HUDEP-2 (cell line): Measurements from ENCODE around the gene SKAP1.
"Not testable (repeated sequence)": the region's sequence is repeated elsewhere in the genome, so short reads cannot be mapped to it uniquely, and the experiment has no call there.

Source experiments
- DNase-seq, 76 experiments: peaks; one replicate each; lab custom pipeline; 2025; ENCODE audit not compliant: unreplicated experiment in 76 of 76; lab: John Stamatoyannopoulos, UW

Gene SKAP1

DNA sequence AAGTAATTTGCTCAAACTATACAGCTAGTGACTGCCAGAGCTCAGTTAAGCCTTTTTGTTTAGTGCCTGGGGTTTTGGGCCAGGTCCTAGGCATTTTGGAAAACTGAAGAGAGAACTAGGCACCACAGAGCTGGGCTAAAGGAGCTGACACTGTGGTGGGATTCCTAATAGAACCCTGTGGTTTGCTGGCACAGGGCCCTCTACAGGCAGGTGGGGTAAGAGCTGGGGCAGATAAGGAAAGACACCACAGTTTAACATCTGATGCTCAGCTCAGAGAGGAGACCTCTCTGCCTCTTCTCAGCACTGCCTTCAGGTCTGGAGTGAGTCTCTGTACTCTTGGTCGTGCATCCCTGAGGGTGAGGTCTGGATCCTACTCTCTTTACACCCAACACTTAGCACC, 201.3 kb downstream of the SKAP1 start:
- DNase-seq, result peak in 1 of 76 experiments; percentile 9

DNA sequence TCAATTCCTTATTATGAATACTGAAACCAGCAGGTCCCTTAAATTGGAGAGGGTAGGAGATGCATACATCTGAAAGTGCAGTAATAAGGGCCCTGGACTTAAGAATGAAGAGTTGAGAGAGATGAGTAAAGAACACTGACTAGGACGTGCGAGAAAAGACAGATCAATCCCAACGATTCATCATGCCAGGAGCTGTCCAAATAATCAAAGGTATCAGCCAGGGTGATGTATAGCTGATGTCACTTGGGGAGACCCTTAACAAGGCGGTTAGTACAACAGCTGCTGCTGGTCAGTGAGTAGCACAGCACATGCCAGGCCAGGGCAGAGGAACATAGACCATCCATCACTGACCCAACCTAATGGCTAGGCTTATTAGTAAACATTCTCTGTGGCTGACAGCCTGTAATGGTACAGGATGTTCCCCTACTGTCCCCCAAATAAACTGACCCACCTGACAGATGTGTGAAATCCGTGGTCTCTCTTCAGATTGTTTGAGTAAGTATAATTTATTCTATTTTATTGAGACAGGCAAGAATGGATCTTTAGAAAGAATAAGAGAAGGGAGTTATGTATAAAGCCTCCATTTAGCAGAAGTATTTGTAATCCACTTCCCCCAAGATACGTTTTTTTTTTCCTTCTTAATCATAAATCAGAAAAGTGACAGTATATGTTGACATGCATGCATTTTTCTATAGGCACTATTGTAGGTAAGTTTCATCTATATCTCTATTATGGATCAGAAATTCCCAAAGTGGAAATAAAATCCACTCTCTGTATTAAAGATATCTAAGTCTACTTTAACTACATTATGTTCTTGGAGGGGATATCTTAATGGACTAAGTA, 204.1 kb downstream of the SKAP1 start:
- no peak for DNase-seq

DNA sequence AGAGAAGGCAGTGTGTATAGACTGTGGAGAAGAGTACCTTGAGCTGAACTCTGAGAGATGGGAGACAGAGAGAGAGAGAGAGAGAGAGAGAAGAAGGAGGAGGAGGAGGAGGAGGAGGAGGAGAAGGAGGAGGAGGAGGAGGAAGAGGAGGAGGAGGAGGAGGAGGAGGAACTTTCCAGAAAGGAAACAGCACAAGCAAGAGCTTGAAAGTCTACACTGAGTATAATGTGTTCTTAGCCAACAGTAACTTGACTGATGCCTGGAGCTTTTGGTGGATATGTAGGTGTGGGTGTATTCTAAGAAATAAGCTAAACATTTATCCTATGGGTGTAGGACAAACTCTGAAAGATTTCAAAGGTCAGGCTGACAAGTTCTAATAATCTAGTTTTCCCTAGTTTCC, 206.1 kb downstream of the SKAP1 start:
- no peak for DNase-seq

DNA sequence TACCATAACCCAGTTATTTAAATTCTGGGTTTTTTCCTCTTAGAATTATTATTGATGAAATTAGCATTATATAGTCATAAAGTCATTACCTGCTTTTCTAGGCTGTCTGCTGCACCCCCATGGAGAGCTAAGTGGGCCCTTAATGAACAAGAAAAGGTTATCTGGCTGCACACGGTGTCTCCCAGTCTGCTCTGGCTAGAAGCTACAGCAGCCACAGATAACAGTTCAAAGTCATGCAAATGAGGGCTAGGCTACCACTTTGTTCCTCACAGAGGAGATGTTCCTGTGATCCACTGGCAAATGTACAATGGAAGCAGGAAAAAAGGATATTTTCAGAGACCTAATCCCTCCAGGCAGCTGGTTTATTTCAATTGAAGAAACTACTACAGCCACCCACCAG, 210.4 kb downstream of the SKAP1 start:
- peak in 2 of 76 experiments; percentile 18 to 22 for DNase-seq

DNA sequence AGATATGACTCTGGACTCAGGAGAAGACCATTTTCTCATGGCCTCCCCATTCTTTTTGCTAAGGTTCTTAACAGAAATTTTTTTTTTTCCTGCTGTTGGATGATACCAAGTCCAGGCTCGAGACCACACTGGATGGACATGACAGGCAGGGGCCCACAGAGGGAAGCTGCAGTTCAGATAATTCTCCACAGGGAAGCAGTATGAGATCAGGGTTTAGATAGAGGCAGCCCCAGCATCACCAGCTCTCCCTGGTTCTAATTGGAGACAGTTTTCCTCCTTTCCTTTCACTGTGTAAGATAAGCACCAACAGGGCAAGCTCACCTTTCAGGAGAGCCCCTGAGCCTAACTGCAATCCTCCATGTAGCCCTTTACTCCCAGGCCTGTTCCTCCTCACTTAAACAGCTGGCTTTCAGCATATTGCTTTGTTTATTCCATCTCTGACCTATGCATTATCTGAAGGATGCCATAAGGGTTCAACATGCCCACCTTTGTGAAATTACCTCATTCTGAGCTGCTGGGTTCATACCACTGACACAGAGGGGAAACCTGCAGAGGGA, 214.4 kb downstream of the SKAP1 start:
- DNase-seq, result peak in 3 of 76 experiments; percentile 2 to 22 (median 17)

DNA sequence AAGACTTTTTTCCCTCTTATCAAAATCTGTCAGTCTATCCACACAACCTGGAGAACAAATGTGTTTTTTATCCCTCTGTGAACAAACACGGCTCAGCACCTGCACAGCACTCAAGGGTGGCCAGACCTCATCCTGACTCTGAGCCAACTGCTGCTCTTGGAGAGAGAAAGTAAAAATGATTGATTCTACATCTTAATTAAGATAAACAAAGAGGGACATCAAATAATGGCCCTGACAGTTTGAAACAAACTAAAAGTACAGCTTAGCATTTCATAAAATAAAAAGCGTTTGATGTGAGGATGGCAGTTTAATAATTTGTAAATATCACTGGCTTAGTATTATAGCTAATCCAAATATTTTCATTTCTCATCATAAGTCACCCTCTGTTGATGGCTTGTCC, 216.2 kb downstream of the SKAP1 start:
- DNase-seq, result no peak

DNA sequence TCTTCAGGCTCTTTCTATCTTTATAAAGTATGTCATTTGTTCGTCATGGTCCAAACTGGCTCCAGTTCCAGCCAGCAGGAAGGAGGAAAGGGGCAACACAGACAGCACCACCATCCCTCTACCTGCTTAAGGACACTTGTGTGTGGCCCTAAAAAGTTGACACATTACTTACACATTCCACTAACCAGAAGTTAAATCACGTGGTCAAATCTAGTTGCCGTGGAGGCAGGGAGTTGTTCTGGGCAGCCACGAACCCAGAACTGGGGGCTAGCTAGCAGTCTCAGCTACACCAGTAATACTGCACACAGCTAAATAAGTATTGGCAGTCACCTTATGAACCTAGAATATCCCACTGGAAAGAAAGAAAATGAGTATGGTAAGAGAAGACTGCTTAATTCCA, 218.2 kb downstream of the SKAP1 start:
- DNase-seq, result no peak

DNA sequence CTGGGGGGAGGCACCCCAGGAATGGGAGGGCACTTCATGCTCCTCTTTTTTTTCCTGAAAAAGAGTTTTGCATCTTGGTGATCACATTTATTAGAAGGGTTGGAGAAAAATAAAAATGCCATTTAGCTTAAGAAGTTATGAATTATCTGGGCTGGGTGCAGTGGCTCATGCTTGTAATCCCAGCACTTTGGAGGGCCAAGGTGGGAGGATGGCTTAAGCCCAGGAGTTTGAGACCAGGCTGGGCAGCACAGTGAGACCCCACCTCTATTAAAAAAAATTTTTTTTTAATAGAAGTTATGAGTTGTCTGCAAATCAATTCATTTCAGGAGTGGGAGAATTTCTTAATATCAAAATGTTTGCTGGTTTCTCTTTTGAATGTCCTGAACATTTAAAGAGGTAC, 219.0 kb downstream of the SKAP1 start:
- no peak for DNase-seq

DNA sequence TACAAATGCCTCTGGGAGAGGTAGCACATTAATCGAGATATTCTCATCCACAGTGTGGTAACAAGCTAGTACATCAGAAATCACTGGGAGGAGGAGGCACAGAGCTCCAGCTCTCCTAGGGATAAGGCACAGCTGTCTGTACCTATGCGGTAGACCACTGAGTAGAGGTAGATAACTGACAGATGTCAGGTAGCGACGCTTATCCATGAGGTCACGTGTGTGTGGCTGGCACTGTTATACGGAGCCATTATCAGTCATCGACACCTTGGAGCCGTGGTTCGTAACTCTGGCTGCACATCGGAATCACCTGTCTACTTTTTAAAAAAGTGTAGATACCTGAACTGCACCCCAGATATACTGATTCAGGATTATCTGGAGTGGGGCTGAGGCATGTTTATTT, 220.0 kb downstream of the SKAP1 start:
- no peak for DNase-seq

DNA sequence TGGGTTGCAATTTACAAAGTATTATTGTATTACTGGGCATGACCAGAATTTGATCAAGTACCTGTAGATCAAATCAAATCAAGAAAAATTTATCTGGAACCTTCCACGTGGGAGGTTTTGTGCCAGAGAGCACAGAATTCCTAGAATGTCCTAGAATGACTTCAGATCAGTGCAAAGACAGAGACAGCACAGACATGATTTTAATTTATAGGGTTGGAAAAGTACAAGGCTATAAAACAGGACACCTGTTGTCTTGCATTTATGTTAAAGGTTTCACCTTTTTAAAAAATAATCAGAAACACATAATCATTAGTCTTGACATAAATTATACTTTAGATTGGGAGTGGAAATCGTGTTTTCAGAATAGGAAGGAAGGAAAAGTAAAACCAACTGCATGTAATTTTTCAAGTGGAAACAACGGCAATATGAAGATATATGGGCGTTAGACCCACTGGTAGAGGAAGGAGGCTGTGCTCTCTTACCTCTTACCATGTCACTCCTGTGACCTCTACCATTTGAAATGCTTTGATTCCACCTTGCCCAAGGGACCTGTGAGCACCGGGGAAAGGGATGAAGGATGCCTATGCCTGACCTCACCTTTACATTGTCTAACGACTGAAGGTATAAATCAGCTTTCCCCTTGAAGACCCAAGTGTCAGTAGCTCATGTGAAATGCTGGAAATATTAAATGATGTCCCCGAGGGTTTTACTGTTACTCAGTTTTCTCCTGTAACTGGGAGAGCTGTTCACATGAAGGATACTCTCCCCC, 222.1 kb downstream of the SKAP1 start:
- DNase-seq, result no peak

DNA sequence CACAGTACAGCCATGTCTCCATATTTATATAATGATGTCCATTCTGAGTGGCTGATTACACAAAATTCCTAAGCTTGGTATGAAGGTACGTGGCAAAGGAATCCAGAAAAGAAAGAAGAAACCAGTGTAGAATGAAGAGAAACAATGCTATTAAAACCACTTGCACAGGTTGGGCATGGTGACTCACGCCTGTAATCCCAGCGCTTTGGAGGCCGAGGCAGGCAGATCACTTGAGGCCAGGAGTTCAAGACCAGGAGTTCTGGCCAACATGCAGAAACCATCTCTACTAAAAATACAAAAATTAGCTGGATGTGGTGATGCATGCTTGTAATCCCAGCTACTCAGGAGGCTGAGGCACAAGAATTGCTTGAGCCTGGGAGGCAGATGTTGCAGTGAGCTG, 223.0 kb downstream of the SKAP1 start:
- not testable (repeated sequence) for DNase-seq

DNA sequence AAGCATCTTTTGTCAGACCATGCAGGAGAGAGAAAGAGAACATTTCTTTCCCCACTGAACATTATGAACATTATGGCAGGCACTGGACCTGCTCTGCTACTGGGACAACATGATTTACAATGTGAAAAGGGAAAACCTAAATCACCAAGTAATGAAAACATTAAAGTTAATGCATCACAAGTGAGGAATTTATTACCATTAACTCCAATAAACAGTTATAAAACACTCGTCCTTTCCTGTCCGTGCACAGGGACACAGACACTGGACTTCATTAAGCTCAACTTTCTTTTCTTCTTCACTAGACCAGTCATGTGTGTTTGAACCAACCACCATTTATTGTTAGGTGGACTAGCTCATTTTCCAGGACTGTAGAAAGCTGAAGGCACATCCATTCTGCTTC, 227.1 kb downstream of the SKAP1 start:
- no peak for DNase-seq

DNA sequence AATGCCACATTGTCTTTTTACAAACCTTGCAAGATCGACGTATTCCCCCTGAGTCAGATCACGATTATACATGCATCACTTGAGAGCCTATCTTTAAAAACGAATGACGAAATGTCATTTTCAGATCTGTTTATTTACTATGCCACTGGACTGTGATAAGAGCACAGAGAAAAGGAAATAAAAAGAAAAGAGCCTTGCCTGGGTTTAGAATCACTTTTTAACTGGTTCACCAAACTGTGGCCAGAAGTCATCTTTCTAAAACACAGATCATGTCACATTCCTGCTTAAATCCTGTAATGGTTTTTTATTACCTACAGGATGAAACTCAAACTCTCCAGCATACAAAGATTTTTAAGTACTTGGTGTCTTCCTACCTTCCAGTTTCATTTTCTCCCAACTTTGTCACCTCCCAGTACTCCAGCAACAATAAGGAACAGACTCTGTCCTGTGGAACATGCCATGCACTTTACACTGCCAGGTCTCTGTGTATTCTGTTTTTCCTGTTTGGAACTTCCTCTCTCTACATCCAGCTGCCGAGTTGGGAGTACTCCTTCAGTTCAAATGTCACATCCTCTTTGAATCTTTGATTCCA, 231.0 kb downstream of the SKAP1 start:
- no peak for DNase-seq

DNA sequence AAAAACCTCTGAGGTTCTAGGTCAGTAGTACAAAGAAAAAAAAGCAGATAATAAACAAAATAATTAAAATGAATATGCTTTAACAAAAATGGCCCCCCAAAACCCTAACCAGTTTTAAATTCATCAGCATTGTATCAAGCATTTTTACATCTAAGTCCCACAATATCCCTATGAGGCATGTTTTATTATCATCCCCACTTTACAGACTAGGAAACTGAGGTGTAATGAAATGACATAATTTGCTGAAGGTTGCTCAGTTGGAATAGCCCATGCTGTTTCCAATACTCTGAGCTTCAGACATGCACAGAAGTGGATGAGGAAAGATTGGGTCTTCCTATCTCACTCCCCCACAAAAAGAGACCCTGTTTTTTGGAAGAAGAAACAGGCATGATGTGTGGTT, 234.1 kb downstream of the SKAP1 start:
- DNase-seq, result no peak

DNA sequence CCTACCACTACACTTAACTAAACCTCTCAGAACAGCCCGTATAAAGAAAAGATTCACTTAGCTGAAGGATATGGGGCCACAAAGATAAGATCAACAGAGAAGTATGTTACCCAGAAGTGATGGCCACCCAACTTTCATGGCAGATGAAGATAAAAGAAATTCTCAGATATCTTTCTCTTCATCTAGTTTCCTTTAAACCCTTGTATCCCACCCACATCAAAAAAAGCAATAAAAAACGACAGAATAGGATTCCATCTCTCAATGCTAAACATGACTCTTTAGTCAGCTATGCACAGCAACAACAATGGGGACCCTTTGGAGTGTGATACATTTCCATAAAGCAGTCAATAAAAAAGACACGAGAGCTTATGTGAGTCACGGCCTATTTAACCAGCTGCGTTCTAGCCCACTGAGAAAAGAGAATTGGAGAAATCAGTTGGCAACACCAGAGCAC, 235.9 kb downstream of the SKAP1 start:
- peak in 3 of 76 experiments; percentile 7 to 21 (median 12) for DNase-seq

DNA sequence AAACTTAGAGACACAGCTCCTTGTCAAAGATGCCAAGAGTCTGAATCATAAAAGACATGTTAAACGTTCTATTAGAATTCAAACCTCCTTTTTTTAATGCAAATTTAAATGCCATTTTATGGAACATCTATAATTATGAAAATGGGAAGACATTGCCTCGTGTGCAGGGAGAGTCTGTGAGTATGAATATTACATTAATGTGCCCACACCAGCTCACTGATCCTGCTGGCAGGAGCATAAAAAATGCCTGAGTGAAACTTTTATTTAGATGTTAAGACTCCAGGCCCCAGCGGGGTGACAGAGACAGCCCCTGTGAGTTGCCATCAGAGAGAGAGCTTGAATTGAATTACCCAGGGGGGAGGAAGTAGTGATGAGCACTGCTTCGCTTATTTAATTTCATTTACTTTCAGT, 237.7 kb downstream of the SKAP1 start:
- DNase-seq, result no peak

DNA sequence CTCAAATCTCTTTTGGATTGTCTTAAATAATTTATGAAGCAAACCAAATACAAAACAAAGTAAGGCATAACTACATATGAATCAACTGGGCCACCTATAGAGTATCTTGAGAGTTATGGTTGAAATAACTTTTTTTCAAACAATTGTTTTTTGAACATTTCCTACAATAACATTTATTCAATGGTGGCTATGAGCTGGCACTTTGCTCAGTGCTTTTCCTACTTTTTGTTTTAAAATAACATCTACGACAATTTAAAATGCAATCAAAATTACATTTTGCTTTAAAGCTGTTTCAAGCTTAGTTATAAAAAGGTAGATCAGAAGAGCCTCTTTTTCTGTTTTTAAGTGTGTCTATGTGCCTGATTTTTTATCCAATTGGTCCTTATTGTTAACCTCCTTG, 238.7 kb downstream of the SKAP1 start:
- DNase-seq, result no peak

DNA sequence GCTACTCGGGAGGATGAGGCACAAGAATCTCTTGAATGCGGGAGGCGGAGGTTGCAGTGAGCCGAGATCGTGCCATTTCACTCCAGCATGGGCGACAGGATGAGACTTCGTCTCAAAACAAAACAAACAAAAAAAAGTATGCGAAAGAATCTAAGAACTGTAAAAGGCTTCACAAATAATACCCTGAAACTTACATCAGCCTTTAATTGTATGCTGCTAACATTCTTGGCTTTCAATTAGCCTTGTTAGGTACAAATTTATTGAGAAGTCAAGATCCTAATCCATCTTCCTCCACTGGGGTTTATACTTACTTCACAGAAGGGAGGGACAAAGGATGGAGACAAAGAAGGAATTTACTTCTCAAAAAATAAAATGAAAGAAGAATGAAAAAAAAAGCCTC, 239.1 kb downstream of the SKAP1 start:
- no peak for DNase-seq

DNA sequence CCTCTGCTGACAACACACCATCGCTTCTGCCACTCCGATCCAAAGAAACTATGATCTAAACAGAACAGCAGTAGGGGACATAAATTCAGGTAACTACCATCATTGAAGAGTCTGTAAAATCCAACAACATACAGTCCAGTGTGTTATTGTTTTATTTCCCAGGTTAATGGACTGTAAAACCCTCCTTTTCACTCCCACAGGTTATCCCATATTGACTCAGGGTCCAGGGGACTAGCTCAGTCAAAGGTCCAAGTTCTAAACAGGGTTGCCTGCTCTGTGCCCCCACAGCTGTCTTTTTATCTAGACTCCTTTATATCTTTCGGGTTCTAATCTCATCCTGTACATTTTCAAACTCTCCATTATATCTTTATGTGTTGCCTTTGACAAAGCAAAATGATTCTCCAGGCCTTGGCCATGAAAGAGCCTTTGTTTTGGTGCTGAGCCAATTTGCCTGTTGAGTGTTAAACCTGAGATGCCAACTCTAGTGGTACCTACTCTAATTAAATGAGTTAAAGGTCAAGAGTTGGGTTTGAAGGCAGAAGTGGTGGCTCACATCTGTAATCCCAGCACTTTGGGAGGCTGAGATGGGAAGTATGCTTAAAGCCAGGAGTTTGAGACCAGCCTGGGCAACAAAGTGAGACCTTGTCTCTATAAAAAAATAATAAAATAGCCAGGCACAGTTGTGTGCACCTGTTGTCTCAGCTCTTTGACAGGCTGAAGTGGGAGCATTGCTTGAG, 242.0 kb downstream of the SKAP1 start:
- no peak for DNase-seq

DNA sequence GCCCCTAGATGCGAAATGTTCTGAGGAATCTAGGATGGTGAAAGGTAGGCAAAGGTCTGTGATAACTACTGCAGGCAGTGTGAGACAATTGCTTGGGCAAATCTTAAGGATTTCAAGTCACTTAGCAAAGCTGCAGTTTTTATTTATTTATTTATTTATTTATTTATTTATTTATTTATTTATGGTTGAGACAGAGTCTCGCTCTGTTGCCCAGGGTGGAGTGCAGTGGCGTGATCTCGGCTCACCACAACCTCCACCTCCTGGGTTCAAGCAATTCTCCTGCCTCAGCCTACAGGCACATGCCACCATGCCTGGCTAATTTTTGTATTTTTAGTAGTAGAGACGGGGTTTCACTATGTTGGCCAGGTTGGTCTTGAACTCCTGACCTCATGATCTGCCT, 243.7 kb downstream of the SKAP1 start:
- not testable (repeated sequence) for DNase-seq

DNA sequence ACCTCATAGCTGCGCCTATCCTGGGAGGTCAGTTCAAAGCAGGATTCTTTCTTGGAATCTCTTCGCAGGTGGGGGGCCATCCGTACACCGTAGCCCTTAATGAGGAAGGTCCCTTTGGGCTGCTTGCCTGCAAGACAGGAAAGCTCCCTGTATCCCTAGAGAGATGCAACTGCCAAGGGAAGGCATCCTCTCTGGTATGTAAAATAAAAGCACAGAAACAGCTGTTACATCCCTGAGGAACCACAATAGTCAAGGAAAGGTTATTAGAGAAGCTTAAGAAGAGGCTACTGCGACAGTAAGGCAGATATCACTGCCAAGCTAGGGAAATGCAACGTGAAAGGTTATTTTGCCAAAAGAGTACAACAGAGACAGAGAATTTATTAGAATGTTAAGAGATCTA, 245.3 kb downstream of the SKAP1 start:
- no peak for DNase-seq
